HepG2 (cell line): ENCODE data around the gene IDH3G. TPM values are rescaled to one million over a fixed set of nuclear protein-coding genes. Genes with fewer than 3 reads are reported as not detected.

Source experiments
- ATAC-seq: fragments of 200-7000 bp; cut with Tn5 transposase; 3 replicates; pipeline ENCODE4 v1.9.1; 2020; ENCODE audit warnings: mild to moderate bottlenecking, moderate library complexity
- BruUV-seq: library from RNA; stranded (reverse); fragments of 400-500 nt; replicated peaks from 2 replicates; lab custom pipeline; 2021; lab: Mats Ljungman, UMichigan
- CTCF ChIA-PET: fragments of 300-600 bp; formaldehyde crosslinking; extraction: SDS; loops from one replicate; lab custom pipeline; 2021; ENCODE audit warnings: low total read pairs, inconsistent platforms, low intra/inter-chr PET ratio; lab: Yijun Ruan, JAX
- POLR2A ChIA-PET: fragments of 350-600 bp; sonication (Branson Sonifier 250); formaldehyde crosslinking; loops from one replicate; lab custom pipeline; 2020; ENCODE audit warnings: antibody characterized with exemption, inconsistent platforms; lab: Yijun Ruan, JAX
- DNase-seq: peaks from one replicate; pipeline ENCODE4 v3.0.0-alpha.2; 2015; ENCODE audit warnings: low spot score
- FAIRE-seq: peaks from 3 replicates; lab custom pipeline; 2011; peaks lifted over from hg19 to GRCh38; lab: Jason Lieb, UNC
- H2AFZ ChIP-seq: one replicate; pipeline ENCODE4 v1.6.1; 2011; ENCODE audit warnings: low read length, inconsistent platforms
- H3K27ac ChIP-seq: fragments of 300-600 bp; 3 replicates; pipeline ENCODE4 v1.8.0; 2011; ENCODE audit warnings: mixed run types, mild to moderate bottlenecking, mixed read lengths, low read length, inconsistent platforms; ENCODE audit not compliant: insufficient read depth; ENCODE audit errors: extremely low read length
- H3K27me3 ChIP-seq, 2 experiments: fragments of 200-600 bp in 1 of 2; 2 replicates in 1 of 2; 3 replicates in 1 of 2; pipeline versions ENCODE4 v1.6.0 to v1.8.0; 2011; ENCODE audit warnings: low read length in 2 of 2, mild to moderate bottlenecking in 2 of 2, moderate library complexity in 2 of 2, inconsistent platforms in 1 of 2; ENCODE audit not compliant: insufficient read depth in 2 of 2, control insufficient read depth in 1 of 2
- H3K36me3 ChIP-seq, 2 experiments: fragments of 200-600 bp in 1 of 2; replicated peaks in 1 of 2; 2 replicates in 1 of 2; 3 replicates in 1 of 2; pipeline versions ENCODE4 v1.5.1 to v1.8.0; 2011; ENCODE audit warnings: low read length in 2 of 2, inconsistent platforms in 1 of 2; ENCODE audit not compliant: insufficient read depth in 2 of 2, control insufficient read depth in 1 of 2
- H3K4me1 ChIP-seq: 2 replicates; pipeline ENCODE4 v1.5.1; 2012; ENCODE audit warnings: low read length, inconsistent platforms; ENCODE audit not compliant: insufficient read depth
- H3K4me2 ChIP-seq: 2 replicates; pipeline ENCODE4 v1.6.0; 2011; ENCODE audit warnings: low read depth, low read length, inconsistent platforms
- H3K4me3 ChIP-seq, 3 experiments: fragments of 200-600 bp in 1 of 3; sonication (generic), shearing (Covaris generic) in 1 of 3; replicated peaks in 1 of 3; 2 replicates each; pipeline ENCODE4 v1.5.1; 2011 to 2016; ENCODE audit warnings: low read length in 3 of 3, inconsistent platforms in 2 of 3, low read depth in 2 of 3, mild to moderate bottlenecking in 2 of 3, control low read depth in 1 of 3, mixed read lengths in 1 of 3; ENCODE audit not compliant: insufficient read depth in 1 of 3
- H3K79me2 ChIP-seq: one replicate; pipeline ENCODE4 v1.6.1; 2011; ENCODE audit warnings: low read length, inconsistent platforms; ENCODE audit not compliant: insufficient read depth
- H3K9ac ChIP-seq: 2 replicates; pipeline ENCODE4 v1.6.0; 2011; ENCODE audit warnings: mild to moderate bottlenecking, low read depth, low read length, inconsistent platforms; ENCODE audit not compliant: insufficient read depth
- H3K9me3 ChIP-seq: 2 replicates; pipeline ENCODE4 v1.5.1; 2012; ENCODE audit warnings: mild to moderate bottlenecking, low read length
- H4K20me1 ChIP-seq: 2 replicates; pipeline ENCODE4 v1.6.0; 2011; ENCODE audit warnings: inconsistent platforms, mild to moderate bottlenecking, low read length, moderate library complexity; ENCODE audit not compliant: insufficient read depth
- CENPBD1 ChIP-seq: sonication (generic); formaldehyde crosslinking; IDR thresholded peaks from 2 replicates; pipeline ENCODE4 v1.8.0; 2022; ENCODE audit warnings: missing genetic modification reagents, low read depth, mild to moderate bottlenecking, borderline replicate concordance
- GTF2F1 ChIP-seq: fragments of 150-350 bp; IDR thresholded peaks from 2 replicates; pipeline ENCODE4 v1.6.1; 2014; ENCODE audit warnings: low read length
- HIC2 ChIP-seq: sonication (generic); formaldehyde crosslinking; IDR thresholded peaks from 2 replicates; pipeline ENCODE4 v1.9.0; 2022; ENCODE audit warnings: low read depth, missing genetic modification reagents
- HNF4A ChIP-seq: sonication (generic); formaldehyde crosslinking; IDR thresholded peaks from 2 replicates; pipeline ENCODE4 v1.4.0; 2020; ENCODE audit warnings: missing genetic modification reagents
- HNRNPL ChIP-seq: fragments of 200-400 bp; formaldehyde crosslinking; IDR thresholded peaks from 2 replicates; pipeline ENCODE4 v1.6.1; 2017; ENCODE audit warnings: mild to moderate bottlenecking, low read depth, low read length
- THRA ChIP-seq: sonication (generic); formaldehyde crosslinking; IDR thresholded peaks from 2 replicates; pipeline ENCODE4 v1.4.0; 2020; ENCODE audit warnings: missing genetic modification reagents, borderline replicate concordance
- TOPORS ChIP-seq: sonication (generic); formaldehyde crosslinking; IDR thresholded peaks from 2 replicates; pipeline ENCODE4 v1.8.0; 2023; ENCODE audit warnings: mild to moderate bottlenecking, missing genetic modification reagents
- ZMYM2 ChIP-seq: sonication (generic); formaldehyde crosslinking; IDR thresholded peaks from 2 replicates; pipeline ENCODE4 v1.8.0; 2022; ENCODE audit warnings: mild to moderate bottlenecking, missing genetic modification reagents
- ZNF777 ChIP-seq: sonication (generic); formaldehyde crosslinking; IDR thresholded peaks from 2 replicates; pipeline ENCODE4 v1.4.0; 2020; ENCODE audit warnings: missing genetic modification reagents
- WGBS: methylation state at CpG from one replicate; pipeline ENCODE4 v1.1.6; 2017; ENCODE audit warnings: low lambda C conversion rate; 5-methylcytosine and 5-hydroxymethylcytosine counted together
- in situ Hi-C: cut with HindIII; loops from 2 replicates; pipeline ENCODE4 v1.10.0; 2017; ENCODE audit warnings: low pct_unique_long_range_greater_than_20kb; ENCODE audit not compliant: extremely low pct_ligation_motif_present
- intact Hi-C: fragments of 100-400 bp; cut with micrococcal nuclease; formaldehyde crosslinking; loops from one replicate; pipeline ENCODE4 v1.10.0; 2022; ENCODE audit not compliant: unreplicated experiment
- polyA plus RNA-seq, 8 experiments: library from polyadenylated mRNA; depleted of rRNA in 3 of 8; stranded (reverse) in 7 of 8; unstranded in 1 of 8; fragments of >200 nt; fragmentation: Illumina TruSeq in 4 of 8; extraction: Trizol in 4 of 8; gene quantifications; 2 replicates each; pipeline versions ENCODE4 v1.2.1 to v1.2.3, GENCODE V29; 2011 to 2016; ENCODE audit warnings: low read depth in 4 of 8, missing spikeins in 1 of 8, mixed read lengths in 1 of 8; ENCODE audit not compliant: insufficient read depth in 1 of 8
- total RNA-seq, 5 experiments: library from RNA; depleted of rRNA; stranded (reverse); fragments of >200 nt; fragmentation: Illumina TruSeq; extraction: Trizol; gene quantifications; 2 replicates each; pipeline ENCODE4 v1.2.3, GENCODE V29; 2016; ENCODE audit warnings: low read depth in 1 of 5

IDH3G gene
- total and polyA plus RNA-seq, 2 of the 13 experiments (the other 11 are each of a cell fraction or from before 2014, with no cell fraction given): 18.7 to 35.5 TPM

- intact Hi-C loops (loop anchor here (2.0 to 10.0 kb wide), 2 partner anchors 18 to 180 kb away; partner anchors contain the start of gene RENBP), in situ Hi-C loops (no loop called here)
- DNase-seq (peak; percentile 20), FAIRE-seq (no peak)
- no peaks in the 10 kb centered on the region for H3K79me2 ChIP-seq
- peaks cover 37% of the 10 kb centered on the region for H3K4me1 ChIP-seq
- no peaks in the 10 kb centered on the region for H3K9me3 ChIP-seq
- peak overlapping the region; percentile 54 for H3K9ac ChIP-seq
- peak; percentile 53; the same call in 1 of the 2 replicates for TF ChIP-seq HIC2
- TF ChIP-seq HNF4A (CRISPR knock-in tag): 0 out of 2 replicates have a peak, but pooled peaks have one; percentile 20
- peak; percentile 98 for TF ChIP-seq HNRNPL
- TF ChIP-seq CENPBD1 (CRISPR knock-in tag): no peak
- no peak for TF ChIP-seq TOPORS (CRISPR knock-in tag)
- TF ChIP-seq THRA: no peak
- TF ChIP-seq ZNF777 (CRISPR knock-in tag): no peak
- no peak for TF ChIP-seq GTF2F1
- no peak for TF ChIP-seq ZMYM2
- TF ChIP-seq, all 625 proteins: peak for 3
- BruUV-seq: no TSS peak
- Histone ChIP-seq H3K27ac (no peak overlapping the region), H4K20me1 (no peaks in the 10 kb centered on the region), H2AFZ (no peak overlapping the region), H3K36me3 (no peaks in the 10 kb centered on the region), H3K27me3 (no peaks in the 10 kb centered on the region), H3K4me3 (peak overlapping the region; percentile 45 to 66 (median 53); a peak in 5 of 6 replicates), H3K4me2 (peak overlapping the region; percentile 78)
- CTCF ChIA-PET: interaction anchor here (0.6 kb wide), 1 partner anchor 183 kb away, joined by 3 read pairs; no protein-coding TSS in a partner anchor
- POLR2A ChIA-PET: interaction anchor here (1.0 to 2.9 kb wide), 4 partner anchors 29 to 182 kb away, joined by 3 to 15 read pairs (median 12); partner anchors contain the start of genes IDH3G and SSR4
- ATAC-seq: peak; percentile 22
- no CpG with 5 or more reads among the region's 7 CpGs for WGBS
Observed at GRCh38 chrX:153764786-153765137, 29.4 kb downstream of the IDH3G start.
